NCI-H2081 (cell line): ENCODE data around the gene GAS2L3.
"Not testable (repeated sequence)": the region's sequence is repeated elsewhere in the genome, so short reads cannot be mapped to it uniquely, and the experiment has no call there.

ENCODE experiments used
- DNase-seq, 2 experiments: peaks; one replicate each; lab custom pipeline; 2025; lab: John Stamatoyannopoulos, UW

The GAS2L3 gene

GRCh38 chr12:100573292-100574186 lies at the start of gene GAS2L3:
Gene GAS2L3, plus strand, starts transcription at chr12:100573684. Its CDS starts 21,221 bp downstream, at chr12:100594905.
- peak; percentile 85 to 91 for DNase-seq

- no peak for DNase-seq
Observed at GRCh38 chr12:100528034-100528433, 45.5 kb upstream of the GAS2L3 start.

DNA sequence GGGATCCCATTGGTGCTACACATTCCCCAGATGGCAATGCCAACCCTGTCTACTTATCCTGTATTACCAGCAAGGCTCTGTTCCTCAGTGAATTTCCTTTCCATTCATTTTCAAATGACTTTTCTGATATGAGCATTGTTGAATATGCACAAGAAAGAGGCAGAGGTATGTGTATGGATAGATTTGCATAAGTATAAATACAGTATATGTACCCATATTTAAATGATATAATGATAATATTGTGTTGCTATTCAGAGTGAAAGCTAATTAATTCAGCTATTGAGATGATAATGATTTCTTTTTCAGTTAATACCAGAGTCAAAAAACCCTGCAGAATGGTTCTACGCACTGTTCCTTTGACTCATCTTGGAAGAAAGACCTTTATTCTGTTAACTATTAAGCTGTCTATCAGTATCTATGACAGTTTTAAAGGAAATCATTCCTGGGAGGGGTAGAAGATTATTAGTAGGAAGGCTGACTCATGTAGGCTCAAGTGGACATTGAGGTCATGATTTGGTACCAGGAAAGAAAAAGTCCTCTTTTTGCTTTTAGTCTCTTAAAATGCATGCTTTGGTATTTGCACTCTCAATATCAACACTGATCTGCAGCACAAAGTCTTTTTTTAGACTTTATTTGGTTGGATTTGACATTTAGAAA lies 44.9 kb upstream of the GAS2L3 start:
- DNase-seq, result no peak

GRCh38 chr12:100529756-100530350 lies 43.6 kb upstream of the GAS2L3 start:
- no peak for DNase-seq

DNA sequence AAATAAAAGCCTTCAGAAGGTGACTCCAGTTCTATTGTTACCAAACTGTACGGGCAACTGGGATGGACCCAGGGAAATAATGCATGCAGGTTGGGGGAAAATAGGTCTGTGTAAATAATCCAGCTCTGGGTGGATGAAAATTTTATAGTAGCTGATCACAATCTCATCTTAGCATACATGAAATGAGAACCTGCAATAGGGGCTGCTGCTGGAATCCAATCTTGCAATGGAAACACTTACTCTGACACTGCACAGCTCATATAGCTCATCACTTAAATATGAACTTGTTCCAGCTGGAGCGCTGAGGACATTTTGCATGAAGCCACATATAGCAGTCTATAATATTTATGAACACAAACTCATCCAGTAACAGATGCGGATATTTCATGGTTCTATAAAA lies 40.1 kb upstream of the GAS2L3 start:
- no peak for DNase-seq

- DNase-seq, result no peak
Observed at GRCh38 chr12:100534625-100535227, 38.8 kb upstream of the GAS2L3 start.

DNA sequence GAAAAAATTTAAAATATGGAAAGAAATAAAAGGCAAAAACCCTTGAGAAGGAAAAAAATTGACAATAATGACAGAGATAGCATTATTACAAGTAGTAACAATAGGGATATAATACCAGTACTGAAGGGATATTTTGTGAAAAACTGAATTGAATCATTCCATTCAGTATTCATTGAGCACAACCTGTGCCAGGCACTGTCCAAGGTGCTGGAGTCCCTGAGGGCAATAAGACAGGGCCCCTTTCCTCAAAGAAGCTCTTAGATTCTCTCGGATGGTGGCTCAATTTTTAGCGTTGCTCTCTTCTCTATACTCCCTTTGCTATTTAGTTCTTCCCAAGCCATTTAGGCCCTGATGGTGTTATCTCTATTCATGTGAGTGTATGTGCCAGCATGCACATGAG lies 34.3 kb upstream of the GAS2L3 start:
- no peak for DNase-seq

DNA sequence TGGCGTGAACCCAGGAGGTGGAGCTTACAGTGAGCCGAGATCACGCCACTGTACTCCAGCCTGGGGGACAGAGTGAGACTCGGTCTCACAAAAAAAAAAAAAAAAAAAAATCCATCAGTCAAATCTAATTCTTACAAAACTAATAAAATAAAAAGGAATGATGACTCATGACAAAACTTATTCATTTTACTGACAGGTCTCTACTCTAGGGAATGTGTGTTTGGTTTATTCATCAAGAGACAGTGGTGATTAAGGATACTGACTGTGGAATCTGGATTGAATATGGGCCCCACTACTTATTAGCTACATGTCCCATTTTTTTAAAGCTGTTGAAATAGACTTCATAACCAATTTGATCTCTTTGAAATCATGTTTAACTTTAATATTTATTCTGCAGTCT lies 29.3 kb upstream of the GAS2L3 start:
- DNase-seq, result no peak

DNA sequence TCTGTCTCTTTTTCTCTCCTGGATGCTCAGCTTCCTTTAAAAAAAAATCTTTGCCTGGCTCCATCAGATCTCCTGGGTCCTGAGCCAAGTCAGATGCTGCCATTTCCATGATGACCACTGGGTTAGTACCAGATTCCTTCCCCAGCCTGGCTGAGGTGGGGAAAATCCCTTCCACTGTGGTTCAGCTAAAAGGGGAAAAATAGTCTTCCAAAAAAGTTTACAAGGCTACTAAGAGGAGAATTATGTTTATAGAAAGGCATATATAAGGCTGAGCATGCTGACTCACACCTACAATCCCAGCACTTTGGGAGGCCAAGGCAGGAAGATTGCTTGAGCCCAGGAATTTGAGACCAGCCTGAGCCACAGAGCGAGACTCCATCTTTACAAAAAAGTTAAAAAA lies 28.4 kb upstream of the GAS2L3 start:
- DNase-seq, result no peak

GRCh38 chr12:100553936-100554335 lies 19.5 kb upstream of the GAS2L3 start:
- no peak for DNase-seq

DNA sequence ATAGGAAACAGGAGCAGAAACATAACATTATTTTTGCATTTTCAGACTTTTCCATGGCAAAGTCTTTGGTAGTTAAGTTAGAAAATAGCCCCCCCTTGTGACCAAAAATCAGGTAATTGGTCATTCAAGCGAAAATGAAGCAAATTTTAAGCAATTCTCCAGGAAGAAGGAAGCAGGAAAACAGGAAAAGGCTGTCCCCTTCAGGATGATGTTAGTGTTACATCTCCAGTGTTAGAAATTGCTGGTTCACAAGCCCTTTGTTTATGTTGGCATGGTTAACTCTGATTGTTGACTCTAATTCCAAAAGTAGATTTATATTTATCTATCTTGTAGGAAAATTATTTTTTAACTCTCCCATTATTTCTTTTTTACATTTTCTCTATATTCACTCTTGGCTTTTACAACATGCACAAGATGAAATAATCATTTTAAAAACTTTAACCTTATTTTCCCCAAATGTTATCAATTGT lies 18.8 kb upstream of the GAS2L3 start:
- DNase-seq, result peak; percentile 80 to 84

GRCh38 chr12:100555722-100556121 lies 17.8 kb upstream of the GAS2L3 start:
- no peak for DNase-seq

GRCh38 chr12:100557357-100557756 lies 16.1 kb upstream of the GAS2L3 start:
- DNase-seq, result no peak

DNA sequence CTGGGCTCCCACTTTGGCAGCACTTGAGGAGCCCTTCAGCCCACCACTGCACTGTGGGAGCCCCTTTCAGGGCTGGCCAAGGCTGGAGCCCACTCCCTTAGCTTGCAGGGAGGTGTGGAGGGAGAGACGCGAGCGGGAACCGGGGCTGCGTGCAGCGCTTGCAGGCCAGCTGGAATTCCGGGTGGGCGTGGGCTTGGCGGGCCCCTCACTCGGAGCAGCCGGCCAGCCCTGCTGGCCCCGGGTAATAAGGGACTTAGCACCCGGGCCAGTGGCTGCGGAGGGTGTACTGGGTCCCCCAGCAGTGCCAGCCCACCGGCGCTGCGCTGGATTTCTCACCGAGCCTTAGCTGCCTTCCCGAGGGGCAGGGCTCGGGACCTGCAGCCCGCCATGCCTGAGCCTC lies 14.2 kb upstream of the GAS2L3 start:
- DNase-seq, result not testable (repeated sequence)

DNA sequence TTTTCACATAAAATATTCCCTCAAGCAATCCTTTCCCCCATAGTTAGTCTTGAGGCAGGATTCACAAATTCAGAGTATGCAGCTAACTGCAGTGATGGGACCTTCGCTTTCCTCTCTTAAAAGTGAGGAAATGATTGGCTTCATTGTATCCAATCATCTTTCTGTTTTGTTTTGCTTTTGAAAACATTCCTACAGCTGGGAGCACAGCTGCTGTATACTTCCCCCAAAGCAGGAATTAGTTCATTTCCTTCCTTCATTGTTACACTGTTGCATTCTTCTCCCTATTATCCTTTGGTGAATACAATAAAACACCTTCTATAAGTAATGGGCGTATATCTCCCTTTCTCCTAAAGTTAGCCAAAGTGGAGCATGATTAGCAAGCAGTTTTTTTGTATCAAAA lies 9.4 kb upstream of the GAS2L3 start:
- DNase-seq, result no peak

DNA sequence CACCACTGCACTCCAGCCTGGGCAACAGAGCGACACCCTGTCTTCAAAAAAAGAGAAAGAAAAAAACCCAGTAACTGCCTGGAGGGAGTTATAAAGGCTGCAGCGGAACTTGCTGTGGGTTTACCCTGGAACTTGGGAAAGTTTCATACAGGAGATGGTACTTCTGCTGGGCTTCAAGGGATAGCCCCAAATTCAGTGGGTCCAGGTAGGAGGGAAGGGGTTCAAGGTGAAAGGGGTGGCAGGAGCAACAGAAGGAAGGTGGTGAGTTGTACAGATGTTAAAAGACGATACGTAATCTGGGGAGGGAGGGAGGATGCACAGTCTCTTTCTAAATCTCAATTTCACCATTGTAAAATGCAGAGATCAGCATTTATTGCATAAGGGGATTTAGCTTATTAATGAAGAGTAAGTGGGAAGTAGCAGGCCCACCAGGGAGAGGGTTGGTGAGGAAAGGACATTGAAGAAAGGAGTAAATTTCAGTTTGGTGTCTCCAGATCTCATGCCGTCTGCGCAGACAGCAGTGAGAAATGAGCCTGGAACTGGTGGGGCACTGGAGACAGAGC lies 8.5 kb upstream of the GAS2L3 start:
- no peak for DNase-seq

DNA sequence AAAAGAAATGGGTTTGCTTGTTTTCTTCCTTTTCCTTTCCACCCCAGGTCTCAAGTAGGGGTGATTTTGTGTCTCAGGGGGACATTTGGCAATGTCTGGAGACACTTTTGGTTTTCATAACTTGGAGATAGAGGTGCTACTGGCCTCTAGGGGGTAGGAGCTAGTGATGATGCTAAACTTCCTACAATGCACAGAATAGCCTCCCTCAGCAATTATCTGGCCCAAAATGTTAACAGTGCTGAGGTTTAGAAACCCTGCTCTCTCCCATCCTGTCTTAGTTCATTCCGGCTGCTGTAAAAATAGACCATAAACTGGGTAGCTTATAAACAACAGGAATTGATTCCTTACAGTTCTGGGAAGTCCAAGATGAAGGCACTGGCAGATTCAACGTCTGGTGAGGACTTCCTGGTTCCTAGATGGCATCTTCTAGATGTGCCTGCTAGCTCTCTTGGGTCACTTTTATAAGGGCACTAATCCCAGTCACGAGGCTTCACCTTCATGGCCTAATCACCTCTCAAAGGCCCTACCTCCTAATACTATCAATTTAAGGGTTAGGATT lies 7.4 kb upstream of the GAS2L3 start:
- no peak for DNase-seq

DNA sequence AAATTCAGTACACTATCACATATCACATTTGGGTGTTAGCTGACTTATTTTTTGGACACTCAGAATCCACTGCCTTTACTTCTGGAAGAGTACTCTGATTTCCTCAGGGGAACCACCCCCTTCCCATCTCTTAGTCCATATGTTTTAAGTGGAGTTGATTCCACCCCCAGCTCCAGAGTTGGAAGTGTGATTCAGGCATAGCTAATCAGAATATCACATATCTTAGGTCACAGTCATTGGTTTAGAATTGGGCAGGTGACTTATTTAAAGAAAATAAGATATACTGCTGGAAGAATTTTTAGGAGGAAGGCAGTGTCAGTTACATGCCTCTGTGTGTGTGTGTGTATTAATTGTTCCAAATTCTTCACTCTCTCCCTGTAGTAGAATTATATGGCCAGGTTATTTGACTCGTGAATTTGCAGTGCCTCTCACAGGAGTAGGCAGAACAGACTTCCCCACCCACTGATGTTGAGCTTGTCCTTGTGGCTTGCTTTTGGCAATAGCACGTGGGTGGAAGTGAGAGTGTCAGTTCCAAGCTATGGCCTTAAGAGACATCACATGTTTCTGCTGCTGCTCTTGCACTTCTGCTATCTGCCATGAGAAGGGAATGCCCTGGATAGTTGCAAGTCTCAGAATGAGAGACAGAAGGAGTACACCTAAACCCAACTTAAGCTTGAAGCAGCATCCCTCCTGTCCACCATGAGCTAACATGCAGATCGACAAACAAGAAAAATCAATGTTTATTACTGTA lies 6.4 kb upstream of the GAS2L3 start:
- DNase-seq, result no peak

DNA sequence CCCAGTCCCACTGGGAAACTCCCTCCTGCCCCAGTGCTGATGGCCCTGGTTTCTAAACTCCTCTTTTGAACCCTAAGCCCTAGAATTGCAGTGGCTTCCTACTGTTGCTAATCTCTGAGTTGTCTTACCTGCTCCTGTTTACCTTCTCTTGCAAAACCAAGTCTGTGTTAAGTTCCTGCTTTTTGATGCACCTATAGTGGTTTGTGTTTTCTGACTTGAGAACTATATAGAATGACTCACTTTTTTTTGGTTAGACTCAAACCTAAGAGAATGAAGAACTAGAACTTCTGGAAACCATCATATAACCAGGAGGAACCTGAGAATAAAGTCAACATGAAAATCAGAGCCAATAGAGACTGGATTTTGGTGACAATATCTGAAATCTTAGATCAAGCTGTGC lies 5.5 kb upstream of the GAS2L3 start:
- no peak for DNase-seq

GRCh38 chr12:100572184-100572583 lies 1.3 kb upstream of the GAS2L3 start:
- no peak for DNase-seq
